HG03175 (cell line): ENCODE results near the gene TRAPPC4.
"Not testable (repeated sequence)": the region's sequence is repeated elsewhere in the genome, so short reads cannot be mapped to it uniquely, and the experiment has no call there.

ENCODE experiments used
- ATAC-seq: cut with Tn5 transposase; IDR thresholded peaks from one replicate; pipeline ENCODE4 v1.9.1; 2021; ENCODE audit warnings: mild to moderate bottlenecking, moderate library complexity; ENCODE audit not compliant: unreplicated experiment

Gene TRAPPC4

DNA sequence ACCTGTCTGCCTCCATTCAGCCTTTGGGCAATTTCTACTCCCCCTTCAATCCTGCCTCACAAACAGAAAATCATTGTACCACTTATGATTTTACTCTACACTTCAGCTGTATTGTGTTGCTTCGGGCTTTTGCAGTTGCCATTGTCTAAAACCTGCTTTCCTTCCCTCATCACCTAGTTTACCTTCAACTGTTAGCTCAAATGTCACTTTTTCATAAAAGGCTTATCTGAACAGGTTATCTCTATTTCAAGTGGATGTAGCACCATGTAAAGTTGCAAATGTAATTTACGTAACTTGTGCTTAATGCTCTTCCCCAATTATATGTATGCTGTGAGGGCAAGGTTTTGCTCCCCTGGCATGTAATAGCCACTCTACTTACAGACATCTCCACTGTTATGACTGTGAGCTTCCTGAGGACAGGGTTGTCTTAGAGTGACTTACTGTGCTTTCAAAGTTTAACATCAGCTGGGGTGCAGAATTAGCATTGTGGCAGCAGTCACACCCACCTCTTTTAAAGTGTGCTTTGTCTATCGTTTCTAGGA is 5.9 kb upstream of the TRAPPC4 start:
- ATAC-seq, result no peak

- ATAC-seq, result no peak
Measured at GRCh38 chr11:119014209-119014924, 4.2 kb upstream of the TRAPPC4 start.

GRCh38 chr11:119015054-119015611 is 3.4 kb upstream of the TRAPPC4 start:
- ATAC-seq, result no peak

GRCh38 chr11:119016216-119017009 is 2.2 kb upstream of the TRAPPC4 start:
- no peak for ATAC-seq

GRCh38 chr11:119017377-119017776 is 1.2 kb upstream of the TRAPPC4 start:
- not testable (repeated sequence) for ATAC-seq

GRCh38 chr11:119019996-119020395 is 1.4 kb downstream of the TRAPPC4 start:
- no peak for ATAC-seq

DNA sequence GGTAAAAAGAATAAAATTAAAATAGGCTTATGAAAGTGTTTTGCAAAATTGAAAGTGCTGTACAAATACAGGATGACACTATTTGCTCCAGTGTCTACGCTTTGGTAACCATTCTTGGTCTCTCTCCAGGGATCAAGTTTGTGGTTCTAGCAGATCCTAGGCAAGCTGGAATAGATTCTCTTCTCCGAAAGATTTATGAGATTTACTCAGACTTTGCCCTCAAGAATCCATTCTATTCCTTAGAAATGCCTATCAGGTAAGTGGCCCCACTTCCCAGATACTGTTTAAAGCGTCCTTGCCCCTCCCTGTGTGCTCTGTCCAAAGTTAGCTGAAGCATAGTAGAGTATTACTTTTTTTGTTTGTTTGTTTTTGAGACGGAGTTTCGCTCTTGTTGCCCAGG is 3.1 kb downstream of the TRAPPC4 start:
- no peak for ATAC-seq

DNA sequence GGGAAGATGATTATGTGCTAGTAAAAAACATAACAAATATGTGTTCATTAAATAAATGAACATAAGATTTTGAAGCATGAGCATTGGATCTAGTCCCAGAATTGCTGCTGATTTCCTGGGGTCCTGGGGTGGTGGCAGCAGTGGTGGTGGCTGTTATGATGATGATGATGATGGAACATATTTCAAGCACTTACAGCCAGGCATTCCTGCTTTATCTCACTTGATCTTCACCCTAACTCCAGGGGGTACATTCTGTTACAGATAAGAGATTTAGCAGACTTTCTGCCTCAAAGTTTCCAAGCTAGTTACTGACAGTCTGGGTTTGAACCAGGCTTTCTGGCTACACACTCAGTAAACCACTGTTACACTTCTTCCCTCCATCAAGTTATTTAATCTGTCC is 5.2 kb downstream of the TRAPPC4 start:
- ATAC-seq, result no peak

- ATAC-seq, result no peak
Measured at GRCh38 chr11:119024430-119025098, 6.0 kb downstream of the TRAPPC4 start.

DNA sequence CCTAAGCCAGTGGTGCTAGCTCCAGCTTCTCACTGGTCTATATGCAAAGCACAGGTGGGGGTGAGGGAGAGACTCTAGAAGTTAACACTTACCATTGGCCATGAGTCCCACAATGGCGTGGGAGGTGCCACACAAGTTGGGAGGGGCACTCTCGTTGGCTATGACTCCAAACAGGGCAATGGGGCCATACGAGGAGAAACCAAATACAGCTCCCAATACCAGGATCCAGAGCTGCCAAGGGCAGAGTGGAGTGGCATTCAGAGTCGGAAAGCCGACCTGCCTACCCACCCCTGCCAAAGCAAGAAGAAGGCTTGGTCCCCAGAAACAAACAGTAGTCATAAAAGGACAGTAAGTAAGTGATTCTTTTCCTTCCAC is 6.5 kb downstream of the TRAPPC4 start:
- no peak for ATAC-seq

DNA sequence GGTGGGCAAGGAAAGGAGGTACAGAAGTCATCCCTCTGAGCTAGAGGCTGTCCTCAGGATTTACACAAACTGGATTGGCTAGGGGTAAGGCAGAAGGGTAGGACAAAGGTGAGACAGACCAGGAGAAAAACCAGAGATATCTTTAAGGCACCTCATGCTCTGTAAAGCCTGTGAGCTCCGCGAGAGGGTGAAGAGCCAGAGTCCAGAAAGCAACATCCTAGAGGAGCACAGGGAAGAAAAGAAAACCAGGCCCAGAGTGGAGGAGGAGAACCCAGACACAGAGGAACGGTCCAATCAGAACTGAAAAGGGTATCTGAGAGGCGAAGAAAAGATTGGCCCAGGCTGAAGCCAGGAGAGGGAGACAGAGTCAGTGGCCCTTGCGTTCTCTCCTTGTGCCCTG is 7.0 kb downstream of the TRAPPC4 start:
- ATAC-seq, result no peak

- ATAC-seq, result no peak
Measured at GRCh38 chr11:119025978-119026766, 7.6 kb downstream of the TRAPPC4 start.

GRCh38 chr11:119026970-119027369 is 8.4 kb downstream of the TRAPPC4 start:
- no peak for ATAC-seq

GRCh38 chr11:119027561-119028345 is 9.2 kb downstream of the TRAPPC4 start:
- ATAC-seq, result no peak

- ATAC-seq, result no peak
Measured at GRCh38 chr11:119028346-119029068, 9.9 kb downstream of the TRAPPC4 start.

DNA sequence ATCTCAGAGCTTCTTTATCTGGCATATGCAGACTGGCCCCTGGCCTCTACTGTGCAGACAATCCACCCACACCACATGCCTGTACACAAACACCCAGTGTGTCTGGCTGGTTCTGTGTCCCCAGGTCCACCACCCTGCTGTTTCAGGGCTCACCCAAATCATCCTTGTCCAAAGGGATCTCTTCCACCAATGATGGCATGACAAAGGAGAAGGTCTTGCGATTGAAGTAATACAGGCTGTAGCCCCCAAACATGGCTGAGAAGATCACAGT is 10.4 kb downstream of the TRAPPC4 start:
- ATAC-seq, result no peak

GRCh38 chr11:119029340-119030028 is 10.9 kb downstream of the TRAPPC4 start:
- ATAC-seq, result no peak

DNA sequence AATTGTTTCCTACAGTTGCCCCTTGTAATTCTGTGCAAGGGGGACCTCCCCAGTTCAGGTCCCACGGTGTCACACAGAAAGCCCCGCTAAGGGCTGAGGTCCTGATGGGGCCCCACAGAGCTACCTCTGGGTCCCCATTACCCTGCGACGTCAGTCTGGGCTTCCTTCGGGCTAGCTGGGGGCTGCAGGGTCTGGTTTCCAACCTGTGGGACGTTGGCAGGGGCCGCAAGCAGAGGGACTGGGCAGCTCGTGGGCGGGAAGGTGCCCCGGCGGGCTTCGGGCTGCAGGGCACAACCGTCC is 11.4 kb downstream of the TRAPPC4 start:
- ATAC-seq, result peak; percentile 4
